ENCODE measurements around the gene ODAD2. TPM values are rescaled to one million over a fixed set of nuclear protein-coding genes. Genes with fewer than 3 reads are reported as not detected.

ODAD2 gene
- total RNA-seq, 1 donor from 2014 or later: 0.83 TPM

GRCh38 chr10:27865221-27865635 lies 133.7 kb downstream of the ODAD2 start:
- intact Hi-C loops (cut with DNase I): no loop called here
- no peak for DNase-seq (ENCODE audit: low spot score)

GRCh38 chr10:27861781-27862180 lies 137.1 kb downstream of the ODAD2 start:
- intact Hi-C loops (cut with DNase I): no loop called here
- no peak for DNase-seq (ENCODE audit: low spot score)

- DNase-seq (ENCODE audit: low spot score): no peak
- intact Hi-C loops (cut with DNase I): no loop called here
Measured at GRCh38 chr10:27857616-27858015, 141.3 kb downstream of the ODAD2 start.

- intact Hi-C loops (cut with DNase I): no loop called here
- no peak for DNase-seq (ENCODE audit: low spot score)
Measured at GRCh38 chr10:27844223-27844622, 154.7 kb downstream of the ODAD2 start.

- intact Hi-C loops (cut with DNase I): no loop called here
- DNase-seq (ENCODE audit: low spot score): no peak
Measured at GRCh38 chr10:27838901-27839300, 160.0 kb downstream of the ODAD2 start.

GRCh38 chr10:27838361-27838760 lies 160.5 kb downstream of the ODAD2 start:
- intact Hi-C loops (cut with DNase I): no loop called here

GRCh38 chr10:27834476-27834875 lies 164.4 kb downstream of the ODAD2 start:
- intact Hi-C loops (cut with DNase I): no loop called here
- DNase-seq (ENCODE audit: low spot score): no peak

More at GRCh38 chr10:27838361-27838760, 160.5 kb downstream of the ODAD2 start:
- DNase-seq (ENCODE audit: low spot score): no peak

GRCh38 chr10:27833792-27834191 lies 165.1 kb downstream of the ODAD2 start:
- intact Hi-C loops (cut with DNase I): no loop called here
- no peak for DNase-seq (ENCODE audit: low spot score)

GRCh38 chr10:27832826-27833225 lies 166.1 kb downstream of the ODAD2 start:
- no peak for DNase-seq (ENCODE audit: low spot score)

GRCh38 chr10:27826369-27826768 lies 172.5 kb downstream of the ODAD2 start:
- DNase-seq (ENCODE audit: low spot score): no peak
- intact Hi-C loops (cut with DNase I): no loop called here

More at GRCh38 chr10:27832826-27833225, 166.1 kb downstream of the ODAD2 start:
- intact Hi-C loops (cut with DNase I): no loop called here

GRCh38 chr10:27822301-27822700 lies 176.6 kb downstream of the ODAD2 start:
- intact Hi-C loops (cut with DNase I): no loop called here
- no peak for DNase-seq (ENCODE audit: low spot score)

- no peak for DNase-seq (ENCODE audit: low spot score)
- intact Hi-C loops (cut with DNase I): no loop called here
Measured at GRCh38 chr10:27820637-27821036, 178.2 kb downstream of the ODAD2 start.

GRCh38 chr10:27819781-27820531 lies 178.9 kb downstream of the ODAD2 start:
- intact Hi-C loops (cut with DNase I): no loop called here

GRCh38 chr10:27816320-27816719 lies 182.6 kb downstream of the ODAD2 start:
- intact Hi-C loops (cut with DNase I): no loop called here
- DNase-seq (ENCODE audit: low spot score): no peak

More at GRCh38 chr10:27819781-27820531, 178.9 kb downstream of the ODAD2 start:
- DNase-seq (ENCODE audit: low spot score): peak; percentile 82

- DNase-seq (ENCODE audit: low spot score): no peak
- intact Hi-C loops (cut with DNase I): no loop called here
Measured at GRCh38 chr10:27815846-27816245, 183.0 kb downstream of the ODAD2 start.

GRCh38 chr10:27815261-27815660 lies 183.6 kb downstream of the ODAD2 start:
- intact Hi-C loops (cut with DNase I): no loop called here
- no peak for DNase-seq (ENCODE audit: low spot score)

- DNase-seq (ENCODE audit: low spot score): no peak
- intact Hi-C loops (cut with DNase I): no loop called here
Measured at GRCh38 chr10:27805180-27805579, 193.7 kb downstream of the ODAD2 start.

GRCh38 chr10:27804136-27804535 lies 194.7 kb downstream of the ODAD2 start:
- DNase-seq (ENCODE audit: low spot score): no peak
- intact Hi-C loops (cut with DNase I): no loop called here

- intact Hi-C loops (cut with DNase I): no loop called here
Measured at GRCh38 chr10:27801171-27801785, 197.6 kb downstream of the ODAD2 start.

GRCh38 chr10:27799046-27799445 lies 199.8 kb downstream of the ODAD2 start:
- no peak for DNase-seq (ENCODE audit: low spot score)
- intact Hi-C loops (cut with DNase I): no loop called here

More at GRCh38 chr10:27801171-27801785, 197.6 kb downstream of the ODAD2 start:
- no peak for DNase-seq (ENCODE audit: low spot score)

GRCh38 chr10:27794157-27794556 lies 204.7 kb downstream of the ODAD2 start:
- intact Hi-C loops (cut with DNase I): no loop called here

More at GRCh38 chr10:27794157-27794556, 204.7 kb downstream of the ODAD2 start:
- no peak for DNase-seq (ENCODE audit: low spot score)

Measured in cardiac septum (tissue), 1 donor.